Spleen (tissue), 11 donors: Measurements from ENCODE around the gene CSTF2. TPM values are rescaled to one million over a fixed set of nuclear protein-coding genes. Genes with fewer than 3 reads are reported as not detected.
"Not testable (repeated sequence)": the region's sequence is repeated elsewhere in the genome, so short reads cannot be mapped to it uniquely, and the experiment has no call there.

Experiments
- DNase-seq: peaks from one replicate; pipeline ENCODE4 v3.0.0-alpha.2; 2020
- H3K27ac ChIP-seq, 8 donors: fragments of 200-600 bp; sonication (generic) in 7 of 8; 1 replicate in 4 of 8; 2 replicates in 4 of 8; pipeline versions ENCODE4 v1.5.0 to v1.8.0; 2016 to 2021; ENCODE audit warnings: inconsistent platforms in 4 of 8, mild to moderate bottlenecking in 4 of 8, moderate library complexity in 1 of 8
- H3K27me3 ChIP-seq, 7 donors: fragments of 200-600 bp; sonication (generic) in 6 of 7; replicated peaks in 1 of 7; 1 replicate in 4 of 7; 2 replicates in 3 of 7; pipeline versions ENCODE4 v1.5.0 to v1.8.0; 2016 to 2021; ENCODE audit warnings: inconsistent platforms in 3 of 7, mild to moderate bottlenecking in 1 of 7
- H3K36me3 ChIP-seq, 6 donors: fragments of 200-600 bp; sonication (generic) in 5 of 6; 1 replicate in 4 of 6; 2 replicates in 2 of 6; pipeline versions ENCODE4 v1.5.0 to v1.8.0; 2016 to 2021; ENCODE audit warnings: inconsistent platforms in 2 of 6
- H3K4me1 ChIP-seq, 6 donors: fragments of 200-600 bp; sonication (generic) in 5 of 6; 1 replicate in 3 of 6; 2 replicates in 3 of 6; pipeline versions ENCODE4 v1.5.0 to v1.8.0; 2016 to 2021; ENCODE audit warnings: inconsistent platforms in 3 of 6
- H3K4me3 ChIP-seq, 8 donors: fragments of 200-600 bp; sonication (generic) in 7 of 8; 1 replicate in 4 of 8; 2 replicates in 4 of 8; pipeline versions ENCODE4 v1.5.0 to v1.8.0; 2016 to 2021; ENCODE audit warnings: inconsistent platforms in 4 of 8, mild to moderate bottlenecking in 4 of 8, moderate library complexity in 2 of 8
- H3K9me3 ChIP-seq, 8 donors: fragments of 200-600 bp; sonication (generic) in 7 of 8; 1 replicate in 4 of 8; 2 replicates in 4 of 8; pipeline versions ENCODE4 v1.5.0 to v1.8.0; 2016 to 2021; ENCODE audit warnings: inconsistent platforms in 4 of 8
- POLR2A ChIP-seq, 3 donors: fragments of 450-650 bp; IDR thresholded peaks; one replicate each; pipeline ENCODE4 v1.5.1; 2017; ENCODE audit warnings: antibody characterized with exemption in 3 of 3, mild to moderate bottlenecking in 1 of 3
- POLR2AphosphoS5 ChIP-seq, 3 donors: sonication (generic); formaldehyde crosslinking; IDR thresholded peaks; one replicate each; pipeline ENCODE4 v1.5.1; 2017; ENCODE audit warnings: antibody characterized with exemption in 3 of 3
- WGBS, 5 donors: extraction: QIAGEN DNeasy Blood & Tissue Kit in 3 of 5; methylation state at CpG; one replicate each; pipeline versions ENCODE4 v1.1.5 to v1.1.7; 2013 to 2018; 5-methylcytosine and 5-hydroxymethylcytosine counted together
- intact Hi-C: fragments of 100-400 bp; cut with DNase I; formaldehyde crosslinking; loops from one replicate; pipeline ENCODE4 v1.15.0; 2023; ENCODE audit warnings: low total_unique reads
- polyA plus RNA-seq, 3 donors: library from polyadenylated mRNA; stranded (reverse); fragments of 200-250 nt; gene quantifications; one replicate each; pipeline ENCODE4 v1.2.1, GENCODE V29; 2013
- total RNA-seq, 7 donors: library from RNA; depleted of rRNA in 3 of 7; stranded (reverse); fragments of >200 nt in 3 of 7; fragmentation: NEBNext Ultra II Directional in 4 of 7; extraction: Animal tissue kit (Norgen Biotek cat#: 25700) in 4 of 7; gene quantifications; one replicate each; pipeline versions ENCODE4 v1.1.0 to v1.2.1, GENCODE V29; 2016 to 2021
- TF ChIP-seq, protein P1 (sequence below), 11 experiments: fragments of 200-600 bp in 7 of 11; fragments of 450-650 bp in 4 of 11; sonication (generic) in 4 of 11; IDR thresholded peaks in 8 of 11; conservative IDR thresholded peaks in 3 of 11; 1 replicate in 7 of 11; 2 replicates in 4 of 11; pipeline versions ENCODE4 v1.4.0 to v1.8.0; 2016 to 2021; ENCODE audit warnings: antibody characterized with exemption in 11 of 11, inconsistent platforms in 4 of 11, mild to moderate bottlenecking in 1 of 11
- donor health status: healthy with polysubstance abuse.
- donor health status: DM: no; HTN: no; CAD: no; lungs with moderate emphysema.
- donor health status: DM: no; HTN: no; CAD: no.
- donor health status: Bipolar disorder and iron deficiency.
- donor health status: healthy.
- donor health status: DM: no; HTN: no; CAD: no.
- donor health status: DM: yes; HTN: yes; CAD: no.

Gene CSTF2
- total and polyA plus RNA-seq, 10 donors, result 4.2 to 16.2 (median 12.0) TPM

DNA sequence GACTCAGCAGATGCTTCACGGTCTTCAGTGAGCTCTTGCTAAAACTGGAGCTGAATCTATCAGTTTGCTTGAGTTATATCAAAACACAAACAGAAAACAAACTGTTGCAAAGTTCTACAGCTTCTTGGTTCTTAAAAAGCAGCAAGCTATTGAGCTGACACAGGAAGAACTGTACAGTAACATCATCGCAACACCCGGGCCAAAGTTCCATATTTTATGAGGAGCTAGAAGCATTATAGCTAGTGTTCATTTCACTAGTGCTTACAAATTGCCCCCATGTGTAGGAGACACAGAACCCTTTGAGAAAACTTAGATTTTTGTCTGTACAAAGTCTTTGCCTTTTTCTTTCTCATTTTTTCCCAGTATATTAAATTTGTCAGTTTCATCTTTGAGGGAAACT lies 17.3 kb upstream of the CSTF2 start:
- Histone ChIP-seq H3K9me3 (peaks cover 0 to 25% (median 4%) of the 10 kb centered on the region in 8 donors), H3K4me3 (no peak overlapping the region), H3K4me1 (no peaks in the 10 kb centered on the region), H3K36me3 (no peaks in the 10 kb centered on the region), H3K27ac (no peak overlapping the region), H3K27me3 (no peaks in the 10 kb centered on the region)
- 79 to 84% (median 80%) methylated on average over 3 of the region's 3 CpGs for WGBS, 5 donors
- TF ChIP-seq POLR2A (IDR thresholded peaks at IDR 0.05) (no peak), POLR2AphosphoS5 (IDR thresholded peaks at IDR 0.05) (no peak)
- TF ChIP-seq, protein P1, sequence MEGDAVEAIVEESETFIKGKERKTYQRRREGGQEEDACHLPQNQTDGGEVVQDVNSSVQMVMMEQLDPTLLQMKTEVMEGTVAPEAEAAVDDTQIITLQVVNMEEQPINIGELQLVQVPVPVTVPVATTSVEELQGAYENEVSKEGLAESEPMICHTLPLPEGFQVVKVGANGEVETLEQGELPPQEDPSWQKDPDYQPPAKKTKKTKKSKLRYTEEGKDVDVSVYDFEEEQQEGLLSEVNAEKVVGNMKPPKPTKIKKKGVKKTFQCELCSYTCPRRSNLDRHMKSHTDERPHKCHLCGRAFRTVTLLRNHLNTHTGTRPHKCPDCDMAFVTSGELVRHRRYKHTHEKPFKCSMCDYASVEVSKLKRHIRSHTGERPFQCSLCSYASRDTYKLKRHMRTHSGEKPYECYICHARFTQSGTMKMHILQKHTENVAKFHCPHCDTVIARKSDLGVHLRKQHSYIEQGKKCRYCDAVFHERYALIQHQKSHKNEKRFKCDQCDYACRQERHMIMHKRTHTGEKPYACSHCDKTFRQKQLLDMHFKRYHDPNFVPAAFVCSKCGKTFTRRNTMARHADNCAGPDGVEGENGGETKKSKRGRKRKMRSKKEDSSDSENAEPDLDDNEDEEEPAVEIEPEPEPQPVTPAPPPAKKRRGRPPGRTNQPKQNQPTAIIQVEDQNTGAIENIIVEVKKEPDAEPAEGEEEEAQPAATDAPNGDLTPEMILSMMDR (IDR thresholded peaks at IDR 0.05 in 8 of 11, conservative IDR thresholded peaks at IDR 0.05 in 3 of 11), result no peak
- no peak for DNase-seq
- intact Hi-C loops, result no loop called here

DNA sequence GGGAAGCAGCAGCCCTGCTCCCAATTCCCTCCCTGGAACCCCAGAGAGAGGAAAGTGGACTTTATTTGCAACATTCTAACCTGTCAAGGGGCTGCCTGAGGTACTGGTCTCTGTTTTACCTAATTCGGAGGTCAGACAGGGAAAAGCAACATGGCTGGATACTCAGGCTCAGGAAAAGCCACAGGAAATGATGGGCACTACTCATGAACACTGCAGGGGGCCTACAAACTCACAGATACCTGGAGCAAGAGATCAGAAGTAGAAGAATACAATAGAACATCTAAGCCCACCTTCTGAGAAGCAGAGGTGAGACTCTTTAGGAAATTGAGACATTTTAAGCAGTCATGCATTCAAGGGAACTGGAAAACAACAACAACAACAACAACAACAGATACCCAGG lies 15.4 kb upstream of the CSTF2 start:
- intact Hi-C loops, result no loop called here
- Histone ChIP-seq H3K27ac (no peak overlapping the region), H3K4me1 (no peaks in the 10 kb centered on the region), H3K27me3 (peaks cover 0 to 3% (median 0%) of the 10 kb centered on the region in 7 donors), H3K4me3 (no peak overlapping the region), H3K36me3 (no peaks in the 10 kb centered on the region), H3K9me3 (peaks cover 0 to 25% (median 4%) of the 10 kb centered on the region in 8 donors)
- 53 to 71% (median 65%) methylated on average over 1 of the region's 1 CpG for WGBS, 5 donors
- DNase-seq, result no peak
- no peak for TF ChIP-seq POLR2AphosphoS5 (IDR thresholded peaks at IDR 0.05)
- TF ChIP-seq POLR2A (IDR thresholded peaks at IDR 0.05), result no peak

DNA sequence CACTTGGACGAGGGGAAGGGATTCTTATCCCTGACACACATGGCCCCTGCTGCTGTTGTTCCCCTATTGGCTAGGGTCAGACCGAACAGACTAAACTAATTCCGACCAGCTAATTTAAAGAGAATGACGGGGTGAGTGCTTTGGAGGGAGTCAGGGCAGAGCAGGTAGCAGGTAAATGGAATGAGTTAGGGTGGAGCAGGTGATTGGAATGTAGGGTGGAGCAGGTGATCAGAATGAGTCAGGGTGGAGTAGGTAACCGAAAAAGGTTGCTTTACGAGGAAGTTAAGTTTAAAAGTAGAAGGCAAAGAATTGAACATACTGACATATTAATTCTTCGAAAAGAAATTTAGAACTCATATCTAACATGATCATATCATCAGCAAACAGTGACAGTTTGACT lies 11.9 kb upstream of the CSTF2 start:
- H3K9me3 ChIP-seq, result peaks cover 0 to 25% (median 4%) of the 10 kb centered on the region in 8 donors
- H3K36me3 ChIP-seq, H3K27ac ChIP-seq, DNase-seq, intact Hi-C loops, H3K4me1 ChIP-seq, H3K4me3 ChIP-seq: not testable (repeated sequence)
- peaks cover 0 to 17% (median 3%) of the 10 kb centered on the region in 7 donors for H3K27me3 ChIP-seq
- WGBS, 5 donors, result 83 to 95% (median 90%) methylated on average over 7 of the region's 7 CpGs

DNA sequence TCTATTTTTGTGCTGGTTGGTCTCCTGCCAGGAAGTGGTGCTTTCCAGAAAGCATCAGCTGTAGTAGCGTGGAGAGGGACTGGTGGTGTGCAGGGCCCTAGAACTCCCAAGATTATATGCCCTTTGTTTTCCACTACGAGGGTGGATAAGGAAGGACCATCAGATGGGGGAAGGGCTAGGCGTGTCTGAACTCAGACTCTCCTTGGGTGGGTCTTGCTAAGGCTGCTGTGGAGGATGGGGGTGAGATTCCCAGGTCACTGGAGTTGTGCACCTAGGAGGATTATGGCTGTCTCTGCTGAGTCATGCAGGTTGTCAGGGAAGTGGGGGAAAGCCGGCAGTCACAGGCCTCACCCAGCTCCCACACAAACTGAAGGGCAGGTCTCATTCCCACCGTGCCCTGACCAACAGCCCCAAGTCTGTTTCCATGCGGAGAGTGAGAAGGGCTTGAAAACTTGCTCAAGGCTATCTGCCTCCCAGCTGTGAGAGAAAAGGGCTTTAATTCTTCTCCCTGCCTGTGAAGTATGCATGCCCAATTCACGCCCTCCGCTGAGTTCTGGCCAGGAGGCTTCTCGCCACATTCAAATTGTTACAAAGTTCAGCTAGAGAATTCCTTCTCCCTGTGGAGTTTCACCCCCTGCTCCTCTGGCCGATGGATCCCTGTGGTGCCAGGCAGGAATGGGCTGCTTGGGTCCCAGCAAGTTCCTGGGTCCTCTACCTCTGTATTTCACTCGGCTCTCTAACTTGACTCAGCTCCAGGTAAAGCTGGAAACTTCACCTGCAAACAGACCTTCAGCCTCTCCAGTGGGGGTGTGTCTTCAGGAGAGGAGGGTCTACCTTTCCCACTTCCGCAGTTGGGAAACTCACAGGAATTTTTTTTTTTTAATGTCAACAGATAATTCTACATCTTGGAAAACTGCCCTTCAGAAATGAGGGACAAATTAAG lies 7.7 kb upstream of the CSTF2 start:
- 52 to 70% (median 67%) methylated on average over 10 to 12 of the region's 12 CpGs for WGBS, 5 donors
- Histone ChIP-seq H3K4me1 (no peaks in the 10 kb centered on the region), H3K9me3 (no peaks in the 10 kb centered on the region), H3K4me3 (no peak overlapping the region), H3K36me3 (no peaks in the 10 kb centered on the region), H3K27me3 (peaks cover 0 to 30% (median 3%) of the 10 kb centered on the region in 7 donors), H3K27ac (no peak overlapping the region)
- no peak for DNase-seq
- intact Hi-C loops, result no loop called here
- TF ChIP-seq POLR2A (IDR thresholded peaks at IDR 0.05) (no peak), POLR2AphosphoS5 (IDR thresholded peaks at IDR 0.05) (no peak)
- TF ChIP-seq, protein P1 (IDR thresholded peaks at IDR 0.05 in 8 of 11, conservative IDR thresholded peaks at IDR 0.05 in 3 of 11), result no peak

DNA sequence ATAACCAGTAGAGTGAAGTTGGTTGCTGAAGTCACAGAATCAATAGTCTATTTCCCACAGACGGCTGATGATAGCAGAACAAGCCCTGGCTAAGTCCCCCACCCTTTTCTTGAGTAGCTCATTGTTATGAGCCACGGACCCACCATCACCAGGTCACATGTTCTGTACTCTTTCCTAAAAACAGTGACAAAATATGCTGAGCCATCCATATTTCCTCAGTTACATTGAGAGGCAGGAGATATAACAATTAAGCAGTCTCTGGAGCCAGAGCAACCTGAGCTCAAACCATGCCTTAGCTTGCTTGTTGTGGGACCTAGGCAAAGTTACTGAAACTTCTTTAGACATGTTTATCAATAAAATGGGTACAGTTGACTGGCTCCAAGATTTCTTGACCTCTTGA lies 2.9 kb upstream of the CSTF2 start:
- 53 to 89% (median 73%) methylated on average over 2 of the region's 2 CpGs for WGBS, 5 donors
- intact Hi-C loops, result no loop called here
- TF ChIP-seq POLR2AphosphoS5 (IDR thresholded peaks at IDR 0.05) (no peak), POLR2A (IDR thresholded peaks at IDR 0.05) (no peak)
- TF ChIP-seq, protein P1 (IDR thresholded peaks at IDR 0.05 in 8 of 11, conservative IDR thresholded peaks at IDR 0.05 in 3 of 11), result no peak
- Histone ChIP-seq H3K36me3 (peaks cover 0 to 8% (median 0%) of the 10 kb centered on the region in 6 donors), H3K9me3 (no peaks in the 10 kb centered on the region), H3K27me3 (peaks cover 0 to 20% (median 0%) of the 10 kb centered on the region in 7 donors), H3K4me1 (peaks cover 0 to 17% (median 7%) of the 10 kb centered on the region in 6 donors), H3K27ac (no peak overlapping the region), H3K4me3 (no peak overlapping the region)
- no peak for DNase-seq
